A549 (cell line): ENCODE measurements around the gene INTS6. TPM values are rescaled to one million over a fixed set of nuclear protein-coding genes. Genes with fewer than 3 reads are reported as not detected.

ENCODE experiments used
- ATAC-seq, 2 experiments: fragments of 200-7000 bp in 1 of 2; fragments of >200 bp in 1 of 2; cut with Nextera tagmentation in 1 of 2; cut with Tn5 transposase in 1 of 2; 3 replicates each; pipeline versions ENCODE4 v1.8.0 to v1.9.1; 2018 to 2020; ENCODE audit warnings: mild to moderate bottlenecking in 1 of 2, moderate library complexity in 1 of 2
- CTCF ChIA-PET: fragments of 300-600 bp; sonication (Branson Sonifier 250); formaldehyde crosslinking; extraction: SDS; loops from one replicate; lab custom pipeline; 2021; ENCODE audit warnings: antibody characterized with exemption, inconsistent platforms; lab: Yijun Ruan, JAX
- POLR2A ChIA-PET: fragments of 350-600 bp; formaldehyde crosslinking; extraction: SDS; loops from one replicate; lab custom pipeline; 2021; ENCODE audit warnings: antibody characterized with exemption, inconsistent platforms; lab: Yijun Ruan, JAX
- DNase-seq, 2 experiments: peaks; one replicate each; pipeline versions ENCODE4 v3.0.0 to v3.0.0-alpha.2; 2011 to 2016; ENCODE audit warnings: low read depth in 1 of 2, low spot score in 1 of 2
- FAIRE-seq: peaks from 2 replicates; lab custom pipeline; 2011; peaks lifted over from hg19 to GRCh38; lab: Jason Lieb, UNC
- H3K27ac ChIP-seq, 2 experiments: fragments of >200 bp; sonication (Bioruptor Twin); formaldehyde crosslinking; 3 replicates each; pipeline ENCODE4 v1.5.1; 2016 to 2017
- H3K4me1 ChIP-seq: fragments of >200 bp; sonication (Bioruptor Twin); formaldehyde crosslinking; 3 replicates; pipeline ENCODE4 v1.6.1; 2016
- H3K4me2 ChIP-seq: fragments of >200 bp; sonication (Bioruptor Twin); formaldehyde crosslinking; 3 replicates; pipeline ENCODE4 v1.6.1; 2016
- H3K4me3 ChIP-seq: fragments of >200 bp; sonication (Bioruptor Twin); formaldehyde crosslinking; 3 replicates; pipeline ENCODE4 v1.5.1; 2016
- H3K9me3 ChIP-seq: fragments of >200 bp; sonication (Bioruptor Twin); formaldehyde crosslinking; 3 replicates; pipeline ENCODE4 v1.6.1; 2016
- CBX8 ChIP-seq: fragments of 200-600 bp; sonication (generic); IDR thresholded peaks from 2 replicates; pipeline ENCODE4 v1.6.1; 2016
- CEBPB ChIP-seq, 2 experiments: fragments of >200 bp in 1 of 2; sonication (Bioruptor Twin) in 1 of 2; formaldehyde crosslinking in 1 of 2; IDR thresholded peaks; 2 replicates each; pipeline ENCODE4 v1.6.1; 2012 to 2016
- CHD4 ChIP-seq: fragments of 200-600 bp; sonication (generic); IDR thresholded peaks from 2 replicates; pipeline ENCODE4 v1.6.1; 2016; ENCODE audit warnings: antibody characterized with exemption, mild to moderate bottlenecking, borderline replicate concordance
- EHF ChIP-seq: fragments of 250-450 bp; sonication (Bioruptor Pico); IDR thresholded peaks from 2 replicates; pipeline ENCODE4 v1.5.0; 2020; ENCODE audit warnings: mild to moderate bottlenecking
- FOXS1 ChIP-seq: fragments of 250-450 bp; sonication (Bioruptor Pico); IDR thresholded peaks from 2 replicates; pipeline ENCODE4 v1.5.0; 2020; ENCODE audit warnings: mild to moderate bottlenecking, moderate library complexity
- GATA3 ChIP-seq: IDR thresholded peaks from 2 replicates; pipeline ENCODE4 v1.6.1; 2012; ENCODE audit warnings: borderline replicate concordance
- HDAC2 ChIP-seq: fragments of 200-600 bp; sonication (generic); IDR thresholded peaks from 2 replicates; pipeline ENCODE4 v1.6.1; 2016
- HOXA7 ChIP-seq: fragments of 250-450 bp; sonication (Bioruptor Pico); IDR thresholded peaks from 2 replicates; pipeline ENCODE4 v1.5.0; 2020; ENCODE audit warnings: mild to moderate bottlenecking, moderate library complexity
- JUN ChIP-seq, 2 experiments: fragments of >200 bp; sonication (Bioruptor Twin); formaldehyde crosslinking; IDR thresholded peaks; 2 replicates in 1 of 2; 3 replicates in 1 of 2; pipeline ENCODE4 v1.6.1; 2016 to 2017
- KDM5A ChIP-seq: fragments of 200-600 bp; sonication (generic); IDR thresholded peaks from 2 replicates; pipeline ENCODE4 v1.6.1; 2016; ENCODE audit warnings: antibody characterized with exemption, mild to moderate bottlenecking
- MAFK ChIP-seq: fragments of 450-650 bp; IDR thresholded peaks from 2 replicates; pipeline ENCODE4 v1.6.1; 2014; ENCODE audit not compliant: partially characterized antibody
- MAZ ChIP-seq: fragments of 150-350 bp; IDR thresholded peaks from 2 replicates; pipeline ENCODE4 v1.6.1; 2014; ENCODE audit warnings: antibody characterized with exemption, low read depth, low read length, borderline replicate concordance
- RFX5 ChIP-seq: fragments of 450-650 bp; IDR thresholded peaks from 2 replicates; pipeline ENCODE4 v1.7.1; 2014; ENCODE audit warnings: antibody characterized with exemption, mild to moderate bottlenecking, moderate library complexity
- RNF2 ChIP-seq: fragments of 200-600 bp; sonication (generic); IDR thresholded peaks from 2 replicates; pipeline ENCODE4 v1.6.1; 2016; ENCODE audit warnings: low read depth, mild to moderate bottlenecking, antibody characterized with exemption, moderate library complexity, borderline replicate concordance
- SMC3 ChIP-seq: fragments of >200 bp; sonication (Bioruptor Twin); formaldehyde crosslinking; IDR thresholded peaks from 3 replicates; pipeline ENCODE4 v1.6.1; 2018; ENCODE audit warnings: inconsistent platforms
- SREBF2 ChIP-seq: fragments of 450-650 bp; IDR thresholded peaks from 2 replicates; pipeline ENCODE4 v1.6.1; 2014; ENCODE audit warnings: mild to moderate bottlenecking, moderate library complexity
- ZFP36 ChIP-seq: fragments of 450-650 bp; IDR thresholded peaks from 2 replicates; pipeline ENCODE4 v1.6.1; 2014; ENCODE audit warnings: borderline replicate concordance; ENCODE audit not compliant: partially characterized antibody
- ZSCAN20 ChIP-seq: fragments of 250-450 bp; sonication (Bioruptor Pico); IDR thresholded peaks from 2 replicates; pipeline ENCODE4 v1.8.0; 2022; ENCODE audit warnings: mild to moderate bottlenecking, moderate library complexity
- WGBS: methylation state at CpG from one replicate; pipeline ENCODE4 v1.1.6; 2017; ENCODE audit errors: missing lambda C conversion rate; 5-methylcytosine and 5-hydroxymethylcytosine counted together
- polyA plus RNA-seq, 4 experiments: library from polyadenylated mRNA; depleted of rRNA in 3 of 4; stranded (reverse); fragments of >200 nt; fragmentation: RNase III in 1 of 4; extraction: RNeasy Plus Mini Kit Qiagen cat#74134 plus additional on column Dnase treatment in 1 of 4; gene quantifications; 2 replicates in 3 of 4; 3 replicates in 1 of 4; pipeline ENCODE4 v1.2.3, GENCODE V29; 2011 to 2017
- TF ChIP-seq, protein P1 (sequence below): IDR thresholded peaks from 2 replicates; pipeline ENCODE4 v1.6.1; 2012
- TF ChIP-seq, protein P2 (sequence below): fragments of 250-450 bp; sonication (Bioruptor Pico); IDR thresholded peaks from 2 replicates; pipeline ENCODE4 v1.5.0; 2021; ENCODE audit warnings: mild to moderate bottlenecking, moderate library complexity, borderline replicate concordance
- TF ChIP-seq, protein P3 (sequence below): IDR thresholded peaks from 2 replicates; pipeline ENCODE4 v1.6.1; 2012; ENCODE audit warnings: low read depth, borderline replicate concordance
- TF ChIP-seq, protein P4 (sequence below): fragments of >200 bp; sonication (Bioruptor Twin); formaldehyde crosslinking; IDR thresholded peaks from 3 replicates; pipeline ENCODE4 v1.6.1; 2016
- TF ChIP-seq, protein P5 (sequence below): fragments of 150-350 bp; IDR thresholded peaks from 2 replicates; pipeline ENCODE4 v1.6.1; 2014; ENCODE audit warnings: low read depth, mild to moderate bottlenecking, low read length
- TF ChIP-seq, protein P6 (sequence below): fragments of 450-650 bp; IDR thresholded peaks from 2 replicates; pipeline ENCODE4 v1.6.1; 2014; ENCODE audit warnings: antibody characterized with exemption
- TF ChIP-seq, protein P7 (sequence below): fragments of 200-600 bp; sonication (generic); IDR thresholded peaks from 2 replicates; pipeline ENCODE4 v1.6.1; 2016; ENCODE audit warnings: antibody characterized with exemption, mild to moderate bottlenecking, moderate library complexity

The INTS6 gene
- polyA plus RNA-seq, 2 of the 4 experiments (the other 2 are of a cell fraction), result 11.5 to 37.1 TPM

DNA sequence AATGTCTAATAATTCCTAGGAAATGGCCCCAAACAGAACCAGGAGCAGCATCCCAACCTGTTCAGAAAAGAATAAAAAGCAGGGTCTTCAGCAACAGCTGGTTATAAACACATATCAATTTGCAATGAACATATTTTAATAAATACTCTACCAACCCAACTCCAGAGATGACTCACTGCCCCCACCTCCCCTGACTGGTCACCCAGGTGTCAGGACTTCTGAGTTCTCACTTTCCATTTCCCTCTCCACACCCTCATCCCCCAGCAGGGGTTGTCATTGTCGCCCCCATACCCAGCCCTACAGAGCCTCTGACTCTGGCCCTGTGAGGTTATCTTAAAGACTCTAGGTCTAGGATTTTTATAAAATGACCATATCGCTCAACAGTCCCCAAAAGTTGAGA is 106.4 kb downstream of the INTS6 start:
- no peak for ATAC-seq

DNA sequence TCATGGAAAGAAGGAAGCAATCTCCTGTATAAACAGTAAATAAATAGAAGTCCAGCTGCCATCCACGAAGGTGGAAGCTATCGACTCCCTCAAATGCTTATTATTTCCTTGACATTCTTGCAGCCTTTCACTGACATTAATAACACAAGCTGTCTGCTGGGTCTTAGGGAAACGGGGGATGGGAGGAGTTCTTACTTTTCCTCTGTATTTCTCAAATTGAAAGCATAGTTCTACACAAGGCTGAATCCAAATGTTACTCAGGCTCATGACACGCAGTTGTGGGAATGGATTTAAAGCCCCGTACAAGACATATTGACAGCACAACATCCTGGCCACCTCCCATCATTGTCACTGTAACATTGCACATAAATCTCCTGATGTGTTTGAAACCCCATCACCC is 109.4 kb downstream of the INTS6 start:
- ATAC-seq (no peak), DNase-seq (no peak), FAIRE-seq (no peak)
- H3K27ac ChIP-seq, result no peak overlapping the region
- 62% methylated on average over 5 of the region's 5 CpGs for WGBS
- H3K4me1 ChIP-seq, result no peaks in the 10 kb centered on the region
- H3K4me3 ChIP-seq, result no peak overlapping the region
- TF ChIP-seq, protein P1, sequence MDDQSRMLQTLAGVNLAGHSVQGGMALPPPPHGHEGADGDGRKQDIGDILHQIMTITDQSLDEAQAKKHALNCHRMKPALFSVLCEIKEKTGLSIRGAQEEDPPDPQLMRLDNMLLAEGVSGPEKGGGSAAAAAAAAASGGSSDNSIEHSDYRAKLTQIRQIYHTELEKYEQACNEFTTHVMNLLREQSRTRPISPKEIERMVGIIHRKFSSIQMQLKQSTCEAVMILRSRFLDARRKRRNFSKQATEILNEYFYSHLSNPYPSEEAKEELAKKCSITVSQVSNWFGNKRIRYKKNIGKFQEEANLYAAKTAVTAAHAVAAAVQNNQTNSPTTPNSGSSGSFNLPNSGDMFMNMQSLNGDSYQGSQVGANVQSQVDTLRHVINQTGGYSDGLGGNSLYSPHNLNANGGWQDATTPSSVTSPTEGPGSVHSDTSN, result no peak
- TF ChIP-seq CBX8, result no peak
- TF ChIP-seq FOXS1, result no peak
- no peak for TF ChIP-seq SREBF2
- no peak for TF ChIP-seq CHD4
- TF ChIP-seq HOXA7 (CRISPR knock-in tag), result no peak
- TF ChIP-seq KDM5A, result no peak
- no peak for TF ChIP-seq EHF (CRISPR knock-in tag)
- TF ChIP-seq, protein P2, sequence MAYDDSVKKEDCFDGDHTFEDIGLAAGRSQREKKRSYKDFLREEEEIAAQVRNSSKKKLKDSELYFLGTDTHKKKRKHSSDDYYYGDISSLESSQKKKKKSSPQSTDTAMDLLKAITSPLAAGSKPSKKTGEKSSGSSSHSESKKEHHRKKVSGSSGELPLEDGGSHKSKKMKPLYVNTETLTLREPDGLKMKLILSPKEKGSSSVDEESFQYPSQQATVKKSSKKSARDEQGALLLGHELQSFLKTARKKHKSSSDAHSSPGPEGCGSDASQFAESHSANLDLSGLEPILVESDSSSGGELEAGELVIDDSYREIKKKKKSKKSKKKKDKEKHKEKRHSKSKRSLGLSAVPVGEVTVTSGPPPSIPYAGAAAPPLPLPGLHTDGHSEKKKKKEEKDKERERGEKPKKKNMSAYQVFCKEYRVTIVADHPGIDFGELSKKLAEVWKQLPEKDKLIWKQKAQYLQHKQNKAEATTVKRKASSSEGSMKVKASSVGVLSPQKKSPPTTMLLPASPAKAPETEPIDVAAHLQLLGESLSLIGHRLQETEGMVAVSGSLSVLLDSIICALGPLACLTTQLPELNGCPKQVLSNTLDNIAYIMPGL (CRISPR knock-in tag), result no peak
- TF ChIP-seq, protein P3, sequence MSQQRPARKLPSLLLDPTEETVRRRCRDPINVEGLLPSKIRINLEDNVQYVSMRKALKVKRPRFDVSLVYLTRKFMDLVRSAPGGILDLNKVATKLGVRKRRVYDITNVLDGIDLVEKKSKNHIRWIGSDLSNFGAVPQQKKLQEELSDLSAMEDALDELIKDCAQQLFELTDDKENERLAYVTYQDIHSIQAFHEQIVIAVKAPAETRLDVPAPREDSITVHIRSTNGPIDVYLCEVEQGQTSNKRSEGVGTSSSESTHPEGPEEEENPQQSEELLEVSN, result no peak
- no peak for TF ChIP-seq MAZ
- no peak for TF ChIP-seq GATA3
- TF ChIP-seq, protein P4, sequence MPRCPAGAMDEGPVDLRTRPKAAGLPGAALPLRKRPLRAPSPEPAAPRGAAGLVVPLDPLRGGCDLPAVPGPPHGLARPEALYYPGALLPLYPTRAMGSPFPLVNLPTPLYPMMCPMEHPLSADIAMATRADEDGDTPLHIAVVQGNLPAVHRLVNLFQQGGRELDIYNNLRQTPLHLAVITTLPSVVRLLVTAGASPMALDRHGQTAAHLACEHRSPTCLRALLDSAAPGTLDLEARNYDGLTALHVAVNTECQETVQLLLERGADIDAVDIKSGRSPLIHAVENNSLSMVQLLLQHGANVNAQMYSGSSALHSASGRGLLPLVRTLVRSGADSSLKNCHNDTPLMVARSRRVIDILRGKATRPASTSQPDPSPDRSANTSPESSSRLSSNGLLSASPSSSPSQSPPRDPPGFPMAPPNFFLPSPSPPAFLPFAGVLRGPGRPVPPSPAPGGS, result no peak
- no peak for TF ChIP-seq HDAC2
- TF ChIP-seq, protein P5, sequence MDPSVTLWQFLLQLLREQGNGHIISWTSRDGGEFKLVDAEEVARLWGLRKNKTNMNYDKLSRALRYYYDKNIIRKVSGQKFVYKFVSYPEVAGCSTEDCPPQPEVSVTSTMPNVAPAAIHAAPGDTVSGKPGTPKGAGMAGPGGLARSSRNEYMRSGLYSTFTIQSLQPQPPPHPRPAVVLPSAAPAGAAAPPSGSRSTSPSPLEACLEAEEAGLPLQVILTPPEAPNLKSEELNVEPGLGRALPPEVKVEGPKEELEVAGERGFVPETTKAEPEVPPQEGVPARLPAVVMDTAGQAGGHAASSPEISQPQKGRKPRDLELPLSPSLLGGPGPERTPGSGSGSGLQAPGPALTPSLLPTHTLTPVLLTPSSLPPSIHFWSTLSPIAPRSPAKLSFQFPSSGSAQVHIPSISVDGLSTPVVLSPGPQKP, result no peak
- no peak for TF ChIP-seq SMC3
- no peak for TF ChIP-seq ZSCAN20 (CRISPR knock-in tag)
- TF ChIP-seq ZFP36, result no peak
- TF ChIP-seq, protein P6, sequence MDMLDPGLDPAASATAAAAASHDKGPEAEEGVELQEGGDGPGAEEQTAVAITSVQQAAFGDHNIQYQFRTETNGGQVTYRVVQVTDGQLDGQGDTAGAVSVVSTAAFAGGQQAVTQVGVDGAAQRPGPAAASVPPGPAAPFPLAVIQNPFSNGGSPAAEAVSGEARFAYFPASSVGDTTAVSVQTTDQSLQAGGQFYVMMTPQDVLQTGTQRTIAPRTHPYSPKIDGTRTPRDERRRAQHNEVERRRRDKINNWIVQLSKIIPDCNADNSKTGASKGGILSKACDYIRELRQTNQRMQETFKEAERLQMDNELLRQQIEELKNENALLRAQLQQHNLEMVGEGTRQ, result no peak
- no peak overlapping the region for H3K4me2 ChIP-seq
- POLR2A ChIA-PET, result no interaction called here
- CTCF ChIA-PET, result interaction anchor here (1.3 kb wide), 1 partner anchor 57 kb away, joined by 4 read pairs; no protein-coding TSS in a partner anchor
- no peaks in the 10 kb centered on the region for H3K9me3 ChIP-seq

More for the DNA sequence above, 106.4 kb downstream of the INTS6 start:
- TF ChIP-seq CEBPB (IDR thresholded peaks at IDR 0.05) (no peak), SMC3 (no peak), MAFK (no peak), RFX5 (no peak), RNF2 (no peak), JUN (IDR thresholded peaks at IDR 0.05) (no peak)
- TF ChIP-seq, protein P7, sequence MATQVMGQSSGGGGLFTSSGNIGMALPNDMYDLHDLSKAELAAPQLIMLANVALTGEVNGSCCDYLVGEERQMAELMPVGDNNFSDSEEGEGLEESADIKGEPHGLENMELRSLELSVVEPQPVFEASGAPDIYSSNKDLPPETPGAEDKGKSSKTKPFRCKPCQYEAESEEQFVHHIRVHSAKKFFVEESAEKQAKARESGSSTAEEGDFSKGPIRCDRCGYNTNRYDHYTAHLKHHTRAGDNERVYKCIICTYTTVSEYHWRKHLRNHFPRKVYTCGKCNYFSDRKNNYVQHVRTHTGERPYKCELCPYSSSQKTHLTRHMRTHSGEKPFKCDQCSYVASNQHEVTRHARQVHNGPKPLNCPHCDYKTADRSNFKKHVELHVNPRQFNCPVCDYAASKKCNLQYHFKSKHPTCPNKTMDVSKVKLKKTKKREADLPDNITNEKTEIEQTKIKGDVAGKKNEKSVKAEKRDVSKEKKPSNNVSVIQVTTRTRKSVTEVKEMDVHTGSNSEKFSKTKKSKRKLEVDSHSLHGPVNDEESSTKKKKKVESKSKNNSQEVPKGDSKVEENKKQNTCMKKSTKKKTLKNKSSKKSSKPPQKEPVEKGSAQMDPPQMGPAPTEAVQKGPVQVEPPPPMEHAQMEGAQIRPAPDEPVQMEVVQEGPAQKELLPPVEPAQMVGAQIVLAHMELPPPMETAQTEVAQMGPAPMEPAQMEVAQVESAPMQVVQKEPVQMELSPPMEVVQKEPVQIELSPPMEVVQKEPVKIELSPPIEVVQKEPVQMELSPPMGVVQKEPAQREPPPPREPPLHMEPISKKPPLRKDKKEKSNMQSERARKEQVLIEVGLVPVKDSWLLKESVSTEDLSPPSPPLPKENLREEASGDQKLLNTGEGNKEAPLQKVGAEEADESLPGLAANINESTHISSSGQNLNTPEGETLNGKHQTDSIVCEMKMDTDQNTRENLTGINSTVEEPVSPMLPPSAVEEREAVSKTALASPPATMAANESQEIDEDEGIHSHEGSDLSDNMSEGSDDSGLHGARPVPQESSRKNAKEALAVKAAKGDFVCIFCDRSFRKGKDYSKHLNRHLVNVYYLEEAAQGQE, result no peak
- TF ChIP-seq, protein P5, result no peak
- Histone ChIP-seq H3K4me2 (no peak overlapping the region), H3K4me1 (no peaks in the 10 kb centered on the region), H3K9me3 (no peaks in the 10 kb centered on the region), H3K4me3 (no peak overlapping the region), H3K27ac (no peak overlapping the region)
- FAIRE-seq (no peak), DNase-seq (no peak)
- POLR2A ChIA-PET, result no interaction called here
- WGBS, result 62% methylated on average over 2 of the region's 2 CpGs
- CTCF ChIA-PET, result interaction anchor here (1.9 kb wide), 1 partner anchor 221 kb away, joined by 5 read pairs; no protein-coding TSS in a partner anchor
